NCI-H2081 treated with DMSO at 0.1 percent for 48 hours (cell line): ENCODE results near the gene ABCB6.
"Not testable (repeated sequence)": the region's sequence is repeated elsewhere in the genome, so short reads cannot be mapped to it uniquely, and the experiment has no call there.

ENCODE experiments used
- DNase-seq: peaks from one replicate; lab custom pipeline; 2025; lab: John Stamatoyannopoulos, UW

ABCB6 gene

DNA sequence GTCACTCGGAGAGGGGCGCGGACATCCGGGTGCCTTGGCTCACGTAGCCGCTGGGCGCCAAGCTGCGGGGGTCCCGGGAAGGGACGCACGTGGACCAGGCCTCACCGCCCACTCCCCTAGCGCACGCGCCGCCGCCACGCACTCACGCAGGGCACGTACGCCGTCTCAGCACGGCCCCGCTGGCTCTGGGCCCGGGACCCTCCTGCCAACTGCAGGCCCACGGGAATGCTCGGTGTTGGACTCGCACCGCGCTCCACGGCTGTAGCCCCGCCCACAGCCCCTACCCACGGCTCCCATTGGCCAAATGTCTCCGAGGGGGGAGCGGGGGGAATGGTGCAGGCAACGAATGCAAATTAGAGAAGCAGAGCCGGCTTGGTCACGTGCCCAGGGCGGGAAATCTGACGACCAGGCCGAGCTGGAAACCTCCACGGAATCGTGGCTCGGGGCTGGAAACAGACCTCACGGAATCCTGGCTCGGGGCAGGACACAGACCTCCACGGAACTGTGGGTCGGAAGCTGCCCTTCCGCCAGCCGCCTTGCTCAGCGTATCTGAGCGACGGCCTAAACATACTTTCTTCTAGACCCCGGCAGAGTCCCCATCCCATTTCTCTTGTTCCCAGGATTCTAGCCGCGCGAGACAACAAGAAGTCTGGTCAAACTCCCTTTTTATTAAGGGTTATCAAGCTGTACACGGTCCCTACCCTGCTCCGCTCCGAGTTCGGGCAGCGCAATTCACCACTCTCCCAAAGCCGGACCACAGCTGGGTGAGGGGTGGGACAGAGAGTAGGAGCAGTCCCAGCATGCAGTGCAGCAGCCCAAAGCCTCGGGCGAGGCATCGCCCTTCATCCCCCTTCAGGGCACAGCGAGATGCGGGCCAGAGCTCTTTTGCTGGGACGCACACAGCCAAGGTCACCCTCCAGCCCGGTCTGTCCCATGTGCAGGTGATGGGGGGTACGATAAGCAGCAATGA, at the start of gene ABCB6:
TSS of gene ABCB6 (minus strand) at position 227 of the 970 bp plus-strand sequence. CDS start 285 bp downstream, outside the sequence.
- peak; percentile 66 for DNase-seq

DNA sequence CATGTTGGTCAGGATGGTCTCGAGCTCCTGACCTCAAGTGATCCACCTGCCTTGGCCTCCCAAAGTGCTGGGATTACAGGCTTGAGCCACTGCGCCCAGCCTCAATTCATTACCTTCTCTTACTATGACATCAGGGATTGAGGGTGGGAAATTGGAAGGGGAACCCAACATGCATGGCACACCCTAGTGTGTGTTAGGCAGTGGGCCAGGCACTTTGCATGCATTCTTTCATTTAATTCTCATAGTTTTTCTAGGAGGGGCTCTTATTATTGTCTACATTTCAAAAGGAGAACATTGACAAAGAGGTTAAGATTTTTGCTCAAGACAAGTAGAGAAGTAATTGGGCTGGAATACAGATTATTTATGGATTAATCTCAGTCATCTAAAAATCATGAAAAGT, 49.5 kb upstream of the ABCB6 start:
- DNase-seq: no peak

DNA sequence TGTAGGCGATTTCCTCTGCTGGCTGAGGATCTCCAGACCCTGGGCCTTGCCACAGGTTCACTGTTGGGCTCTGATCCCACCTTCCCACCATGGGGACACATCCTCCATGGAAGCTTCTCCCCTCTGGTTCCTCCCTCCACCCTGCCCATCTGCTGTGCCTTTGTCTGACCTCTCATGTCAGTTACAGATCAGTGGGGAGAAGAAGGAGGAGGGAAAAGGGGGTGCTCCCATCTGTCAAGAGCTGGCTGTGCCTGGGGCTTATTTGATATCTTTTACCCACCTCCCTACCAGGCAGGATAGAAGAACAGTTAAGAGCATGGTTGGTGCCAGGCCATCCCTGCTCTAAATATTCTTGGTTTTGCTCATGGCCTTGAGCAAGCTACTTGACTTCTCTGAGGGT, 48.1 kb upstream of the ABCB6 start:
- no peak for DNase-seq

- DNase-seq: no peak
These were observed 47.5 kb upstream of the ABCB6 start for GRCh38 chr2:219266232-219266631.

- no peak for DNase-seq
These were observed 42.5 kb upstream of the ABCB6 start for GRCh38 chr2:219261024-219261855.

GRCh38 chr2:219258942-219259341, 40.2 kb upstream of the ABCB6 start:
- DNase-seq: not testable (repeated sequence)

GRCh38 chr2:219254590-219255201, 35.9 kb upstream of the ABCB6 start:
- DNase-seq: no peak

- peak; percentile 18 for DNase-seq
These were observed 35.2 kb upstream of the ABCB6 start, which contains the start of gene TUBA4A for GRCh38 chr2:219253753-219254589. TSS of gene TUBA4A (minus strand) at chr2:219253918. CDS start at chr2:219253858, 60 bp downstream.

DNA sequence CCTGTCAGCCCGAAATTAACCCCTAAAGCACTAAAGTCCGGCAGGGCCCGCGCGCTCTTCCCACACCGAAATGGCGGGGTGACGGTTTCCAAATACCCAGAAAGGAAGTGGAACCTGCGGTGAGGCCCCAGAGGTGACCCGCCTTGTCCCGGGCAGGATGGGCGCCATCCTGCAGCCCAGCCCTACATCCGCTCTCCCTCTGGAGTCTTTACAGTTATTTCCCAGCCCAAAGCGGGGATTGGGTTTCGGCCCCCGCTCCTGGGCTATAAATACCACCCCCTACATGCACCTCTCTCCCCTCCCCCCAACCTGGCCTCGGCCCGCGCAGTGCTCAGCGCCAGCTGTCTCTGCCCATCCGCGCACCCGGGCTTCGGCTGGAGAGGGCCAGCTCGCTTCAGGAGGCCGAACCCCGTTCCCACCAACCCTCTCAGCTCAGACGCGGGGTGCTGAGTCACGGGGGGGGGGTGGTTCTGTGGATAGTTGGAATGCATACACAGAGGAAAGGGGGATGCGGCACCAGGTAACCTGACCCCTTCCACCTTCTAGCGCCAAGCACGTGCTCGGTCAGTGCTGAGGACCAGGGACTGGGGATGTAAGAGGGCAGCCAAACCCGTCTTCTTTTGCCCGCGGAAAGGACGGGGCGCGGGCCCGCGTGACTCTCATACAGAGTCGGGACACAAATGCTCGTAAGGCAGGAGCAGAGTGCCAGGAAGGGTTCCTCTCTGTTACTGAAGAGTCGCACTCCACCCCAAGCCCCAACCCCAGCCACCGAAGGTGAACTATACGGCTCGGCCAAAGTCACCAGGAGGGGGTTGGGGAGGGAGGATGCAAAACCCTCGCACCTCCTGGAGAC, 34.4 kb upstream of the ABCB6 start, which contains the start of gene TUBA4B:
TSS of gene TUBA4B (plus strand) at position 344 of the 853 bp plus-strand sequence. CDS start at position 509, 165 bp downstream.
- no peak for DNase-seq

GRCh38 chr2:219252570-219252899, 33.8 kb upstream of the ABCB6 start:
- DNase-seq: no peak

GRCh38 chr2:219252084-219252483, 33.3 kb upstream of the ABCB6 start:
- DNase-seq: no peak

GRCh38 chr2:219251656-219252055, 32.9 kb upstream of the ABCB6 start:
- no peak for DNase-seq

DNA sequence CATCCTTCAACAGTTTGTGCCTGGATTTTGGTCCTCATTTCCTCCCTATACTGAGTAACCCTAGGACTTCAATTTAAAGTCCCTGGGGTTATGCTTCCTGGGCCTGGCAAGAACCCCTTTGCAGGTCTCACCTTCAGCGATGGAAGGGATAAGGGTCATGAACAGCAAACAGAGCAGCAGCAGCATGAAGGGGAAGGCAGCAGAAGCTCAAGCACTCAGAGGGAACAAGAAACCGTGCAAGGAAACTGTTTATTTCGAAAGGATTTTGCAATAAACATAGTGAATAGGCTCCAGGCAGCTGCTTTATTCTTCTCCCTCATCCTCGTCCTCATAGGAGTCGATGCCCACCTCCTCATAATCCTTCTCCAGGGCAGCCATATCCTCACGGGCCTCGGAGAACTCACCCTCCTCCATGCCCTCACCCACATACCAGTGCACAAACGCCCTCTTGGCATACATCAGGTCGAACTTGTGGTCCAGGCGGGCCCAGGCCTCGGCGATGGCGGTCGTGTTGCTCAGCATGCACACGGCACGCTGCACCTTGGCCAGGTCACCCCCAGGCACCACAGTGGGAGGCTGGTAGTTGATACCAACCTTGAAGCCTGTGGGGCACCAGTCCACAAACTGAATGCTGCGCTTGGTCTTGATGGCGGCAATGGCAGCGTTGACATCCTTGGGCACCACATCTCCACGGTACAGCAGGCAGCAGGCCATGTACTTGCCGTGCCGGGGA, 31.5 kb upstream of the ABCB6 start:
- DNase-seq: no peak

DNA sequence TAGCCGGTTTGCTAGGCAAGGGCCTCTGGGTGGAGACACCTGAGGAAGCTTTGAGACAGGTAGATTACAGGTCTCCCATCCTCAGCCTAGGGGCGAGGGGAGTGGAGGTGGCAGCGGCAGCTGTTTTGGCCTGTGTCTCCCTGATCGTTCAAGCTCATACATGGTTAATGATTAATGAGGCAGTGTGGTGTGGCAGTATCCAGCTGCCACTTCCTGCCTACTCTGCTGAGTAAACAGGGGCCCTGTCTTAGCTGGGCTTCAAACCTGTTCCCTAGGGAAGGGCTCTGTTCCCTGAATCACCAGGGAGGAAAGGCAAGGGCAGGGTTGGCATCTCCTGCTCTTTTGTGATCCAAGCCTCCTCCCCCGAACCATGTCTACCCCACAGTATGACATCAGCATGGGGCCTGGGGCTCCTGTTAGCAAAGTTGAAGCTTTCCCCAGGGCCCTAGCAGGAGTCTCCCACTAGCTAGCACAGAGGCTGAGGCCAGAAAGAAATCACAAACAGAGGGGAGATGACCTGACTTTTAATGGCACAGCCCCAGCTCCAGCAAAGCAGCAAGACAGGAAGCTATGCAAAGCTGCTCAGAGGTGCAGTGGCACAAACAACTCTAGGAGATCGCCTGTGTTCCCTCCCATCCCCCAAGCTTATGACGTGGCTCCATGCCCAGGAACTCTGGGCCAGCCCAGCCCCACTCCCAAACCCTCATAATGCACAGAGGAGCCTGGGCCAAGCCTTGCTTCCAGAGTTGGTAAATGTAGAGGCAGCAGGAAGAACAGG, 30.6 kb upstream of the ABCB6 start:
- peak; percentile 50 for DNase-seq

- no peak for DNase-seq
These were observed 30.1 kb upstream of the ABCB6 start for GRCh38 chr2:219248845-219249202.

- no peak for DNase-seq
These were observed 29.2 kb upstream of the ABCB6 start for GRCh38 chr2:219247678-219248642.

GRCh38 chr2:219246559-219246958, 27.8 kb upstream of the ABCB6 start:
- DNase-seq: no peak

- DNase-seq: no peak
These were observed 27.1 kb upstream of the ABCB6 start for GRCh38 chr2:219245899-219246230.
